K562 (cell line): Measurements from ENCODE around the gene CISD3. TPM values are rescaled to one million over a fixed set of nuclear protein-coding genes. Genes with fewer than 3 reads are reported as not detected.

Experiments used
- ARHGAP35 ChIP-seq: fragments of 450-650 bp; IDR thresholded peaks from 2 replicates; pipeline ENCODE4 v1.6.1; 2018; ENCODE audit not compliant: partially characterized antibody
- COPS2 ChIP-seq: fragments of 450-650 bp; conservative IDR thresholded peaks from 2 replicates; pipeline ENCODE4 v1.6.1; 2016; ENCODE audit warnings: mild to moderate bottlenecking, moderate library complexity
- FOXK1 ChIP-seq: sonication (generic); formaldehyde crosslinking; IDR thresholded peaks from 2 replicates; pipeline ENCODE4 v1.8.0; 2022; ENCODE audit warnings: missing genetic modification reagents, mild to moderate bottlenecking, borderline replicate concordance
- HEY1 ChIP-seq: fragments of 250-450 bp; sonication (Bioruptor Pico); IDR thresholded peaks from 2 replicates; pipeline ENCODE4 v1.5.0; 2020; ENCODE audit warnings: mild to moderate bottlenecking, moderate library complexity, borderline replicate concordance
- MAZ ChIP-seq, 2 experiments: fragments of 450-650 bp in 1 of 2; sonication (generic) in 1 of 2; formaldehyde crosslinking; IDR thresholded peaks in 1 of 2; conservative IDR thresholded peaks in 1 of 2; 2 replicates each; pipeline versions ENCODE4 v1.4.0 to v1.5.0; 2020; ENCODE audit warnings: mild to moderate bottlenecking in 1 of 2, missing genetic modification reagents in 1 of 2
- NCOR1 ChIP-seq: fragments of 450-650 bp; IDR thresholded peaks from 2 replicates; pipeline ENCODE4 v1.6.1; 2016; ENCODE audit warnings: mild to moderate bottlenecking, moderate library complexity
- NR4A1 ChIP-seq, 2 experiments: fragments of 250-450 bp in 1 of 2; fragments of 450-650 bp in 1 of 2; sonication (Bioruptor Pico) in 1 of 2; IDR thresholded peaks; 2 replicates each; pipeline versions ENCODE4 v1.4.0 to v1.6.1; 2016 to 2020; ENCODE audit warnings: mild to moderate bottlenecking in 2 of 2, missing compliant biosample characterization in 1 of 2, missing genetic modification characterization in 1 of 2, moderate library complexity in 1 of 2
- TARDBP ChIP-seq: fragments of 450-650 bp; IDR thresholded peaks from 2 replicates; pipeline ENCODE4 v1.6.1; 2016
- ZBTB49 ChIP-seq: sonication (generic); formaldehyde crosslinking; IDR thresholded peaks from 2 replicates; pipeline ENCODE4 v1.8.0; 2022; ENCODE audit warnings: missing genetic modification reagents, mild to moderate bottlenecking, borderline replicate concordance
- ZNF354B ChIP-seq: fragments of 250-450 bp; sonication (Bioruptor Pico); IDR thresholded peaks from 2 replicates; pipeline ENCODE4 v1.4.0; 2020
- ZNF639 ChIP-seq, 2 experiments: fragments of 200-800 bp in 1 of 2; sonication (Bioruptor generic) in 1 of 2; sonication (generic) in 1 of 2; formaldehyde crosslinking in 1 of 2; IDR thresholded peaks in 1 of 2; conservative IDR thresholded peaks in 1 of 2; 2 replicates each; pipeline versions ENCODE4 v1.5.0 to v1.6.1; 2016 to 2020; ENCODE audit warnings: missing compliant biosample characterization in 1 of 2, missing genetic modification characterization in 1 of 2, missing genetic modification reagents in 1 of 2
- ZNF644 ChIP-seq: fragments of 200-800 bp; sonication (Bioruptor generic); IDR thresholded peaks from 2 replicates; pipeline ENCODE4 v1.6.1; 2016; ENCODE audit warnings: low read depth, missing genetic modification characterization, missing compliant biosample characterization
- polyA plus RNA-seq, 8 experiments: library from polyadenylated mRNA; depleted of rRNA in 4 of 8; stranded (reverse) in 5 of 8; unstranded in 3 of 8; fragments of >200 nt; fragmentation: Nextera tagmentation in 2 of 8; fragmentation: Illumina TruSeq in 1 of 8; extraction: Ambion mirVana in 2 of 8; extraction: Trizol in 1 of 8; gene quantifications; 2 replicates each; pipeline versions ENCODE4 v1.2.1 to v1.2.3, GENCODE V29; 2011 to 2014; ENCODE audit warnings: inconsistent platforms in 1 of 8, missing spikeins in 1 of 8
- total RNA-seq, 7 experiments: library from RNA; depleted of rRNA in 6 of 7; stranded (reverse); fragments of >200 nt in 6 of 7; fragmentation: Illumina TruSeq in 2 of 7; extraction: Trizol in 2 of 7; gene quantifications; 2 replicates each; pipeline versions ENCODE4 v1.2.1 to v1.2.3, GENCODE V29; 2011 to 2021; ENCODE audit warnings: low replicate concordance in 1 of 7
- TF ChIP-seq, protein P1 (sequence below): IDR thresholded peaks from 2 replicates; pipeline ENCODE4 v1.6.1; 2014; ENCODE audit warnings: antibody characterized with exemption
- TF ChIP-seq, protein P2 (sequence below): sonication (generic); formaldehyde crosslinking; IDR thresholded peaks from 2 replicates; pipeline ENCODE4 v1.8.0; 2022; ENCODE audit warnings: missing genetic modification reagents, mild to moderate bottlenecking, moderate library complexity, borderline replicate concordance
- TF ChIP-seq, protein P3 (sequence below): conservative IDR thresholded peaks from 2 replicates; pipeline ENCODE4 v1.6.1; 2011; ENCODE audit warnings: low read depth, mild to moderate bottlenecking, low read length; ENCODE audit not compliant: control insufficient read depth

The CISD3 gene
- total and polyA plus RNA-seq, 9 of the 15 experiments (the other 6 are each of a cell fraction or from before 2014, with no cell fraction given): 5.0 to 60.7 (median 15.7) TPM

GRCh38 chr17:38729886-38730525 is at the start of gene CISD3 (continued):
- TF ChIP-seq COPS2 (no peak), TARDBP (peak; percentile 68), HEY1 (no peak), ZBTB49 (no peak), MAZ (CRISPR knock-in tag; conservative IDR thresholded peaks at IDR 0.05 in 1 of 2, IDR thresholded peaks at IDR 0.05 in 1 of 2) (peak; percentile 31 to 79; a peak in 2 of 4 replicates), ZNF644 (no peak), FOXK1 (no peak), NR4A1 (CRISPR knock-in tag; IDR thresholded peaks at IDR 0.05) (no peak), NR4A1 (tag; IDR thresholded peaks at IDR 0.05) (peak; percentile 64; the same call in 1 of the 2 replicates), NCOR1 (no peak), ZNF354B (CRISPR knock-in tag) (no peak), ARHGAP35 (no peak), ZNF639 (CRISPR knock-in tag; conservative IDR thresholded peaks at IDR 0.05 in 1 of 2, IDR thresholded peaks at IDR 0.05 in 1 of 2) (peak in 1 of 2 experiments; percentile 98; a peak in 2 of 4 replicates)
- TF ChIP-seq, protein P1, sequence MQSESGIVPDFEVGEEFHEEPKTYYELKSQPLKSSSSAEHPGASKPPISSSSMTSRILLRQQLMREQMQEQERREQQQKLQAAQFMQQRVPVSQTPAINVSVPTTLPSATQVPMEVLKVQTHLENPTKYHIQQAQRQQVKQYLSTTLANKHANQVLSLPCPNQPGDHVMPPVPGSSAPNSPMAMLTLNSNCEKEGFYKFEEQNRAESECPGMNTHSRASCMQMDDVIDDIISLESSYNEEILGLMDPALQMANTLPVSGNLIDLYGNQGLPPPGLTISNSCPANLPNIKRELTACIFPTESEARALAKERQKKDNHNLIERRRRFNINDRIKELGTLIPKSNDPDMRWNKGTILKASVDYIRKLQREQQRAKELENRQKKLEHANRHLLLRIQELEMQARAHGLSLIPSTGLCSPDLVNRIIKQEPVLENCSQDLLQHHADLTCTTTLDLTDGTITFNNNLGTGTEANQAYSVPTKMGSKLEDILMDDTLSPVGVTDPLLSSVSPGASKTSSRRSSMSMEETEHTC: no peak
- TF ChIP-seq, protein P2, sequence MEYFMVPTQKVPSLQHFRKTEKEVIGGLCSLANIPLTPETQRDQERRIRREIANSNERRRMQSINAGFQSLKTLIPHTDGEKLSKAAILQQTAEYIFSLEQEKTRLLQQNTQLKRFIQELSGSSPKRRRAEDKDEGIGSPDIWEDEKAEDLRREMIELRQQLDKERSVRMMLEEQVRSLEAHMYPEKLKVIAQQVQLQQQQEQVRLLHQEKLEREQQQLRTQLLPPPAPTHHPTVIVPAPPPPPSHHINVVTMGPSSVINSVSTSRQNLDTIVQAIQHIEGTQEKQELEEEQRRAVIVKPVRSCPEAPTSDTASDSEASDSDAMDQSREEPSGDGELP (CRISPR knock-in tag): peak; percentile 35; the same call in 1 of the 2 replicates
- TF ChIP-seq, protein P3, sequence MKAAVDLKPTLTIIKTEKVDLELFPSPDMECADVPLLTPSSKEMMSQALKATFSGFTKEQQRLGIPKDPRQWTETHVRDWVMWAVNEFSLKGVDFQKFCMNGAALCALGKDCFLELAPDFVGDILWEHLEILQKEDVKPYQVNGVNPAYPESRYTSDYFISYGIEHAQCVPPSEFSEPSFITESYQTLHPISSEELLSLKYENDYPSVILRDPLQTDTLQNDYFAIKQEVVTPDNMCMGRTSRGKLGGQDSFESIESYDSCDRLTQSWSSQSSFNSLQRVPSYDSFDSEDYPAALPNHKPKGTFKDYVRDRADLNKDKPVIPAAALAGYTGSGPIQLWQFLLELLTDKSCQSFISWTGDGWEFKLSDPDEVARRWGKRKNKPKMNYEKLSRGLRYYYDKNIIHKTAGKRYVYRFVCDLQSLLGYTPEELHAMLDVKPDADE: peak; percentile 70
